ENCODE results near the gene CLECL1.

CLECL1 gene

DNA sequence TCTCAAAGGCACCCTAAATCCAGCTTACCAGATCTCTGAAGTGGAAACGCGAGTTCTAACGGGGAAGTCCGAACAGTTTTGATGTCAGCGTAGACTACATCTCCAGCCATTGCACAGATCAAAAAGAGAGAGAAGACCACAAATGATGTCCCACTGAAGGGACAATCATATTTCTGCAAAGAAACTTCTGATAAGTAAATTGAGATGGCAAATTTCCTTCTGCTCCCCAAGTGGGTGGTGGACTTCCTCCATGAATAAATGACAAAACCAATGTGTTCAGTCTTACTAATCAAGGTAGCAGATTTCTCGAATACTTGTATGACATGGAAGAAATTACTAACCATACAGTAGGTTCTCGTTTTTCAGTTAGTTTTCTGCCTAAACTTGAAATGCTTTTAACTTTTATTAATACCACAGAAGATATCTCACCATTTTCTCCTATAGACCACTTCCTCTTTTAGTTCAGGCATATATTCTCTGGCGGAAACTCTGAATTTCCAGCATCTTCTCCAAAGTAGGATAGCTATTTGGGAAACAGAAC, at the start of gene CLECL1:
Gene CLECL1 (minus strand): TSS at position 177 of the 541 bp plus-strand sequence.
- DNase-seq (ENCODE audit: low spot score), result no peak

GRCh38 chr12:9781360-9781759, 48.5 kb upstream of the CLECL1 start:
- no peak for DNase-seq (ENCODE audit: low spot score)

DNA sequence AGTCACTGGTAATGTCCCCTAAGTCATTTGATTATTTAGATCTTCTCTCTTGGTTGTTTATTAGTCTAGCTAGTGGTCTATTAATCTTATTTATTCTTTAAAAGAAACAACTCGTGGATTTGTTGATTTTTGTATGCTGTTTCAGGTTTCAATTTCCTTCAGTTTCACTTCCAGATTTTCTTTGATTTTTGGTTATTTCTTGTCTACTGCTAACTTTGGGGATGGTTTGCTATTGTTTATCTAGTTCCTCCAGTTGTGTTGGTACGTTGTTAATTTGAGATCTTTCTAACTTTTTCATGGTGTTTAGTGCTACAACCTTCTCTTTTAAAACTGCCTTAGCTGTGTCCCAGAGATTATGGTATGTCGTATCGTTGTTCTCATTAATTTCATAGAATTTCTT, 46.3 kb upstream of the CLECL1 start:
- DNase-seq (ENCODE audit: low spot score), result no peak

DNA sequence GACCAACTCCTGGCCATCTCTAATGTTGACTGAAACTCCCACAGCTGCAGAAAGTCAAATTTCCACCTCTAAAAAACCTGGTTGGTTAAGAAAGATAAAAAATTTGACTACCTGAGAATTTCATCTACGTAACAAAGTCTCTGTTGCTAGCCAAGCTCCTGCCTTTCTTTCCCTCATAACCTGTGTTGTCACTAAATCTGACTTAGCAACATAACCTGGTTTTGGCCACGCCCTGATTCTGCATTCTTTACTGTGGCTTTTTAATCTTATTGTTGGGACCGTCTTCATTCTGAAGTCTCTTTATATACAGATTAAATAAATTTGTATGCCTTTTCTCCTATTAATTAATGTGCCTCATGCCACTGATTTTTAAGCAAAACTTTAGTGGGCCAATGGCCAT, 43.9 kb upstream of the CLECL1 start:
- DNase-seq (ENCODE audit: low spot score), result no peak

- DNase-seq (ENCODE audit: low spot score), result no peak
Measured at GRCh38 chr12:9773216-9773877, 40.5 kb upstream of the CLECL1 start.

DNA sequence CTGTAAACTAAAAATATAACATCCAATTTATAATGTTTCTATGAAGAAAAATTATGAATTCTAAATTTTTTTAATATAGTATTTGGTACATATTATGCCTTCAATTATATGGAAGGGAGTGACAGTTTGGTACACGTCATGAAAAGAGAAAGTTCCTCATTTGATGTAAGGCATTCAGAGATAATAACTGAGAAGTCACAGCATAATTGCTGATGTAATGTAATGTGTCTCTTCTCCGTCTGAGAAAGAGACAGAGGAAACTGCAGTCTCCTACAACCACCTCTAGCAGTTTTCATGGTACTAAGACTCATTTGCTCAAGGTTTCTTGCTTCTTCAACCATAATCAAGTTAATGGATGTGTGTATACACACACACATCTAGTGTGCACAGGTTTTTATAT, 30.1 kb upstream of the CLECL1 start:
- DNase-seq (ENCODE audit: low spot score), result no peak

DNA sequence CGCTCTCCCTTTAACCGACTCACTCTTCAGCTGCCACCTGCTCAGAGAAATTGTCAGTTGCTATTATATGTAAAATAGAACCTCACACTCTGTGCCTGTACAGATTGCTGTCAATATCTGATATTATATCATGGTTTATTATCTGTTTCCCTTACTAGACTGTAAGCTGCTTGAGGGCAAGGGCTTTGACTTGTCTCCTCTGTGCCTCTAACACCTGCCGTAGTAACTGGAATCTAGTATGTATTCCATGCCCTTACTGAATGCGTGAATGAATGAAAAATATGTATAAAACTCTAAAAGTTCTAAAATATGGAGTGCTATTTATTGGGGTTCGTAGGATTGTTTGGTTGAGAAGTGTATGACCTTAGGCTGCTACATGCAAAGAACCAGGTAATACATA, 29.5 kb upstream of the CLECL1 start:
- no peak for DNase-seq (ENCODE audit: low spot score)

- no peak for DNase-seq (ENCODE audit: low spot score)
Measured at GRCh38 chr12:9761419-9761781, 28.5 kb upstream of the CLECL1 start.

DNA sequence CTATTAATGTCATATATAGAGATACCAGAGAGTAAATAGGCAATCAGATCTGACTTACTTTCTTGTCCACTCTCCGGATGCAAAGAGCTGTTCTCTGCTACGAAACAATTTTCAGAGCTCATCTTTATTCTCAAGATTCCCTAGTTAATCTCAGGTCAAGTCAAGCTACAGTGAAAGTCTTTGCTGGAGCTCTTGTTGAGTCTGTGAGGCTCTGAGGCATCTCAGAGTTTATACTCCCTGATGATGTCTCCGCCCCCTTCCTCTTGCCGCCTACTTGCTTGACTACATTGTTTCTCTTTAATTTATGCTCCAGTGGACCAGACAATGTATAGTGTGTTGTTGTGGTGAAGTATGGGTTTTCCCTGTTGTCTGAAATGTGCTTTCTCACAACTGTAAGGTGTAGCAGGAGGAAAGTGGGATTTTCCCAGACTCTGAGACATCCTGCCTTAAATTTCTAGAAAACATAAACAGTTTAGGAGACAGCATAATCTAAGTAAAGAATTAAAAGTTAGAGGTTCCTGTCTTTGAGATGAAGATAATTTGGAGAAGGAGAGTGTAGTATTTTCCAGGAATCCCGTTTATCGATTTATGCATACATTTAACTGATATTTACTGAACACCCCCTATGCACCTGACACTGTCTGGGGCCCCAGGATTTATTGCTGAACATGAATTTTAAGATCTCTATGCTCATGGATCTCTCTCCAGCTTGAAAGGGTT, 28.0 kb upstream of the CLECL1 start, which contains the start of gene CD69:
Gene CD69 (minus strand): TSS at position 203 of the 720 bp plus-strand sequence. CDS start 81 bp downstream, at position 122.
- DNase-seq (ENCODE audit: low spot score), result no peak

DNA sequence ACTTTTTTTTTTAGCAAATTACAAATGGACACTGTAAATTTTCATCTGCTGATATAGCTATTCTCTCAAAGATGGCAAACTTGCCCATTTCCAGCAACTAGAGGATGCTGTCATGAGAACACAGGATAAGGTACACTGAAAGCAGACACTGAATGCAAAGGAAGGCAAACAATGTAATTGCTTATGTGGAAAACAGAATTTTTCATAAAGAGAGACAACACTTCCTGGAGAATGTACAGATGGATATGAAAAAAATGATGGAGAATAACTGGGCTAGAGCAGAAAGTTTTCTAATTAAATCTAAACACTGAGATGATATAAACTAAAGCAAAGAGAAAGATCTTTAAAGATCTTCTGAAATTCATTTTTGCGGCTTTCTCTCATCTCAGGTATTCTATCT, 27.2 kb upstream of the CLECL1 start:
- no peak for DNase-seq (ENCODE audit: low spot score)

- DNase-seq (ENCODE audit: low spot score), result no peak
Measured at GRCh38 chr12:9759694-9760093, 26.8 kb upstream of the CLECL1 start.

DNA sequence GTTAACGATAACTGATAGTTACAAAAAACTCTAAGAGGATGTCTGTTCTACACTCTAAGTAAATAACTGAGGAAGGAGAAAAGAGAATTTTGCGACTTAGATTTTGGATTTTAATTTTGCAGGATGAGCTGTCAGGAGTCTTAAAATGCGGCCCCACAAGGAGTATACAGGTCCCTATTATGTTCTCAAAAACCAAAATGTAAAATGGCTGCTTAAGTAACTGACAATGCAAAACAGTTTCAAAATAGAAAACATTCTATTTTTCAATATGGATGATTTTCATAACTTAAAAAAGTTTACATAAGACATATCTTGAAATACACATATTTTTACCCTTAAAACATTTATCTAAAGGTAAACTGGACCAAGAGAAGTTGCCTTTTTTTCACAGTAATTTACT, 25.2 kb upstream of the CLECL1 start:
- DNase-seq (ENCODE audit: low spot score), result no peak

DNA sequence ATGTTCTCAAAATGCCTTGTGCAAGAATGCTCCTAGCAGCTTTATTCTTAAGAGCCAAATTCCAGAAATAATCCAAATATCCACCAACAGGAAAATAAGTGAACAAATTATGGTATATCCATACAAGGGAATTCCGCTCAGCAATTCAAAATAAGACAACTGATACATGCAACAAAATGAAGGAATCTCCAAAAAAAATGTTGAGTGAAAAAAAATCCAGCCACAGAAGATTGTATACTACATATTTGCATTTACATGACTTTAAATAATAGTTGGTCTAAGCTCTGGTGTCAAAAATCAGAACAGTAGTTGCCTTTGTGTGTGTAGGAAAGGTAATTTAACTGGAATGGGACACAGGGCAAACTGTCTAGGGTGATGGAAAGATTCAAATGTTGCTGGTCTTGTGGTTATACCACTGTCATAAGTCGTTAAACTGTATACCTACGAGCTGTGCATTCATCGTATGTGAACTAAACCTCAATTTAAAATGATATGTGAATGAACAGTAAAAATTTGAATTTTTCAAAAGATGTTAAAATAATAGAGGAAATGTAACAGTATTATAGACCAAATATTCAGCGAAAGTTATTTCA, 24.6 kb upstream of the CLECL1 start:
- no peak for DNase-seq (ENCODE audit: low spot score)

GRCh38 chr12:9756706-9757105, 23.8 kb upstream of the CLECL1 start:
- no peak for DNase-seq (ENCODE audit: low spot score)

DNA sequence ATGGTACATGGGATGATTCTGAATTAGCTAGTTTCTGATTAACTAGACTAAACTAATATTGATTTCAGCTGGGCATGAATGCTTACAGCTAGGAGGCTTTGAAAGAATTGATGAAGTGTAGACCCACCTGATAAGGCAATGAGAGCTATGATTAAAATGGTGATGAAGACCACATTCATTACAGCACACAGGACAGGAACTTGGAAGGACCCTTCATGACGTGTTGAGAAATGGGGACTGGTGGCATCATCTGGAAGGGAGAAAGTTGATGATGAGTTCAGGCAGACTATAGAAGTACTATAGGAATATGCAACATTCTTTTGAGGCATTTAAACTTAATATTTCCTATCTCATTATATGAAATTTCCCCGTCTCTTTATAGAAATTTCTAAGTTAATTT, 23.3 kb upstream of the CLECL1 start:
- no peak for DNase-seq (ENCODE audit: low spot score)

GRCh38 chr12:9755567-9755966, 22.7 kb upstream of the CLECL1 start:
- no peak for DNase-seq (ENCODE audit: low spot score)

DNA sequence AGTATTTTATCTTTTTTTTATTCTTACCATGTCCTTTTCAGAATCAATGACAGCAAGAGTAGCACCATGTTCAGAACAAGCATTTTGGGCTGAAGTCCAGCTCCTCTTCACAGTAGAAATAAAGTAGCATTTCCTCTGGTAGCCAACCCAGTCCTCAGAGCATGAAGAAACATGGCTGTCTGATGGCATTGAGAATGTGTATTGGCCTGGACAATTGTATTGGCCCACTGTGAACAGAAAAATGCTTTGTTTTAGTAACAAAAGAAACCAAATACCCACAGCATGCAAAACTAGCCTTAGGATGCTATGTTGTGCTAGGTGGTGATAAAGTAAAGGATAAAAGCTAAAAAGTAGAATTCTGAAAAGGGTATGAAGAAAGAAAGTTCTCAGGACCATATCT, 22.1 kb upstream of the CLECL1 start:
- no peak for DNase-seq (ENCODE audit: low spot score)

- no peak for DNase-seq (ENCODE audit: low spot score)
Measured at GRCh38 chr12:9754099-9754927, 21.4 kb upstream of the CLECL1 start.

- no peak for DNase-seq (ENCODE audit: low spot score)
Measured at GRCh38 chr12:9753498-9753897, 20.6 kb upstream of the CLECL1 start.

GRCh38 chr12:9753073-9753472, 20.2 kb upstream of the CLECL1 start:
- no peak for DNase-seq (ENCODE audit: low spot score)

- no peak for DNase-seq (ENCODE audit: low spot score)
Measured at GRCh38 chr12:9752145-9752933, 19.4 kb upstream of the CLECL1 start.

Data from RKO (cell line).